Right atrium auricular region (tissue), 2 donors: ENCODE results near the gene NLK. TPM values are rescaled to one million over a fixed set of nuclear protein-coding genes. Genes with fewer than 3 reads are reported as not detected.

Experiments used
- DNase-seq: peaks from one replicate; pipeline ENCODE4 v3.0.0-alpha.2; 2019; ENCODE audit warnings: low spot score
- H3K27ac ChIP-seq, 2 donors: fragments of 200-600 bp; sonication (generic); 1 replicate in 1 of 2; 2 replicates in 1 of 2; pipeline ENCODE4 v1.5.1; 2016 to 2019
- H3K27me3 ChIP-seq, 2 donors: fragments of 200-600 bp; sonication (generic); one replicate each; pipeline versions ENCODE4 v1.5.1 to v1.6.0; 2017 to 2019
- H3K36me3 ChIP-seq: fragments of 200-600 bp; sonication (generic); one replicate; pipeline ENCODE4 v1.5.1; 2016
- H3K4me1 ChIP-seq, 2 donors: fragments of 200-600 bp; sonication (generic); one replicate each; pipeline versions ENCODE4 v1.5.1 to v1.6.0; 2017 to 2019
- H3K4me3 ChIP-seq, 2 donors: fragments of 200-600 bp; sonication (generic); 1 replicate in 1 of 2; 2 replicates in 1 of 2; pipeline ENCODE4 v1.5.1; 2017 to 2019; ENCODE audit warnings: mild to moderate bottlenecking in 1 of 2, moderate library complexity in 1 of 2
- H3K9me3 ChIP-seq, 2 donors: fragments of 200-600 bp; sonication (generic); one replicate each; pipeline ENCODE4 v1.5.1; 2019
- total RNA-seq, 2 donors: library from RNA; depleted of rRNA; stranded (reverse); fragments of >200 nt; gene quantifications; one replicate each; pipeline ENCODE4 v1.1.0, GENCODE V29; 2016
- TF ChIP-seq, protein P1 (sequence below), 2 donors: fragments of 200-600 bp; sonication (generic); IDR thresholded peaks; one replicate each; pipeline ENCODE4 v1.5.1; 2019; ENCODE audit warnings: antibody characterized with exemption in 2 of 2

Gene NLK
- total RNA-seq, 2 donors from 2014 or later: 17.9 to 19.4 TPM

DNA sequence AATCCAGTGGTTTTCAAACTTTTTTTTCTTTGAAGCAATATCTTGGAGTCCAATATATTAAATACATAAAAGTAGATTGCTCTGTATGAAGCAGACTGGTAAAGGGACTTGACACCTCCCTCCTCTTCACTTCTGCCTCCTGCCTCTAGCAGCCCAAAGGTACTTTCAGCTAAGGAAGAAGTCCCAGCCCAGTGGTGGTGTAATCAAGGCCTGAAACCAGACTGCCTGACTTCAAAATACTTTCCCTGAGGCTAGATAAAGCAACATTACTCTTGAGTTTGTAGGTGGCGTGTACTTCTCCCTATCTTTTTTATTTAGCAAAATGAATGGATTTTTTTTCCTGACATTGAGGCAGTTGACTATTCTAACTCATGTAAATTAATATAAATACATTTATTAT lies 154.2 kb downstream of the NLK start:
- no peak overlapping the region for H3K27ac ChIP-seq
- H3K4me1 ChIP-seq: no peaks in the 10 kb centered on the region
- no peaks in the 10 kb centered on the region for H3K27me3 ChIP-seq
- no peaks in the 10 kb centered on the region for H3K9me3 ChIP-seq
- H3K4me3 ChIP-seq: no peak overlapping the region
- peaks cover 22% of the 10 kb centered on the region for H3K36me3 ChIP-seq
- no peak for DNase-seq
- TF ChIP-seq, protein P1, sequence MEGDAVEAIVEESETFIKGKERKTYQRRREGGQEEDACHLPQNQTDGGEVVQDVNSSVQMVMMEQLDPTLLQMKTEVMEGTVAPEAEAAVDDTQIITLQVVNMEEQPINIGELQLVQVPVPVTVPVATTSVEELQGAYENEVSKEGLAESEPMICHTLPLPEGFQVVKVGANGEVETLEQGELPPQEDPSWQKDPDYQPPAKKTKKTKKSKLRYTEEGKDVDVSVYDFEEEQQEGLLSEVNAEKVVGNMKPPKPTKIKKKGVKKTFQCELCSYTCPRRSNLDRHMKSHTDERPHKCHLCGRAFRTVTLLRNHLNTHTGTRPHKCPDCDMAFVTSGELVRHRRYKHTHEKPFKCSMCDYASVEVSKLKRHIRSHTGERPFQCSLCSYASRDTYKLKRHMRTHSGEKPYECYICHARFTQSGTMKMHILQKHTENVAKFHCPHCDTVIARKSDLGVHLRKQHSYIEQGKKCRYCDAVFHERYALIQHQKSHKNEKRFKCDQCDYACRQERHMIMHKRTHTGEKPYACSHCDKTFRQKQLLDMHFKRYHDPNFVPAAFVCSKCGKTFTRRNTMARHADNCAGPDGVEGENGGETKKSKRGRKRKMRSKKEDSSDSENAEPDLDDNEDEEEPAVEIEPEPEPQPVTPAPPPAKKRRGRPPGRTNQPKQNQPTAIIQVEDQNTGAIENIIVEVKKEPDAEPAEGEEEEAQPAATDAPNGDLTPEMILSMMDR (IDR thresholded peaks at IDR 0.05): no peak

DNA sequence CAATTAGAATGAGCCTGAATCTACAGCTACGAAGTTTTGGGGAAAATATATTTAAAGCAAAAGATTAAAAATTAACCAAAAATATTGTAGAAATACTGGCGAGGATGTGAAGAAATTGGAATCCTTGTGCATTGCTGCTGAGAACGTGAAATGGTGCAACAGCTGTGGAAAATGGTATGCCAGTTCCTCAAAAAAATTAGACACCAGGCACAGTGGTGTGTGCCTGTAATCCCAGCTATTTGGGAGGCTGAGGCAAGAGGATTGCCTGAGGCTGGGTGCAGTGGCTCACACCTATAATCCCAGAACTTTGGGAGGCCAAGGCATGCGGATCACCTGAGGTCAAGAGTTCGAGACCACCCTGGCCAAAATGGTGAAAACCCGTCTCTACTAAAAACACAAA lies 156.6 kb downstream of the NLK start:
- no peak for DNase-seq
- no peak overlapping the region for H3K27ac ChIP-seq
- no peaks in the 10 kb centered on the region for H3K9me3 ChIP-seq
- no peak overlapping the region for H3K4me3 ChIP-seq
- TF ChIP-seq, protein P1 (IDR thresholded peaks at IDR 0.05): no peak
- H3K36me3 ChIP-seq: peaks cover 3% of the 10 kb centered on the region
- H3K27me3 ChIP-seq: no peaks in the 10 kb centered on the region
- no peaks in the 10 kb centered on the region for H3K4me1 ChIP-seq

DNA sequence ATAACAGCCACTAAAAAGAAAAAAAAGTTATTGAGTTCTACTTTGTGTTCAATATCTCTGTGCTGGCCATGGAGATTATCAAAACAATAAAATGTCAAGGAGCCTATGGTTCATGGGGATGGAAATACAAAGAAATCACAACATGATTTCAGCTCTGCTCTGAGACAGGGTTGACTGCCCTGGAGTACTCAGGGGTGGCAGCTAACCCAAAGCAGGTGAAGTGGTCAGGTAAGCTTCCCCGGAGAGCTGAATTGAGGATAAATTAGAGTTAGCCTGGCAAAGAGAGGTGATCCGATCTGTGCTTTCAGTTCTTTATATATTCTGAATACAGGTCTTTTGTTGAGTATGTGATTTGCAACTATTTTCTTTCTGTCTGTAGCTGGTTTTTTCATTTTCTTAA lies 157.3 kb downstream of the NLK start:
- no peaks in the 10 kb centered on the region for H3K9me3 ChIP-seq
- DNase-seq: no peak
- H3K27me3 ChIP-seq: no peaks in the 10 kb centered on the region
- no peak overlapping the region for H3K4me3 ChIP-seq
- no peak overlapping the region for H3K27ac ChIP-seq
- TF ChIP-seq, protein P1 (IDR thresholded peaks at IDR 0.05): no peak
- H3K4me1 ChIP-seq: no peaks in the 10 kb centered on the region
- no peaks in the 10 kb centered on the region for H3K36me3 ChIP-seq

DNA sequence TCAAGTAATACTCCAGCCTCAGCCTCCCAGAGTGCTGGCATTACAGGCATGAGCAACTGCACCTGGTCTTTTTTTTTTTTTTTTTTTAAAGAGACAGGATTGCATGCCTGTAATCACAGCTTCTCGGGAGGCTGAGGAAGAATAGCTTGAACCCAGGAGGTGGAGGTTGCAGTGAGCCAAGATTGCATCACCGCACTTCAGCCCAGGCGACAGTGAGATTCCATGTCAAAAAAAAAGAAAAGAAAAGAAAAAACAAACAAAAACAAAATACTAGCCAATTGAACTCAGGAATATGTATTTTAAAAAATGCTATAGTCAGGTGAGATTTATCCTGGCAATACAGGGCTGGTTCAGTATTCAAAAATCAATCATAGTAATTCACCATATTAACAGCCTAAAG lies 158.8 kb downstream of the NLK start:
- Histone ChIP-seq H3K27me3 (no peaks in the 10 kb centered on the region), H3K9me3 (no peaks in the 10 kb centered on the region), H3K36me3 (no peaks in the 10 kb centered on the region), H3K4me1 (no peaks in the 10 kb centered on the region), H3K4me3 (no peak overlapping the region), H3K27ac (no peak overlapping the region)
- TF ChIP-seq, protein P1 (IDR thresholded peaks at IDR 0.05): no peak
- DNase-seq: no peak

DNA sequence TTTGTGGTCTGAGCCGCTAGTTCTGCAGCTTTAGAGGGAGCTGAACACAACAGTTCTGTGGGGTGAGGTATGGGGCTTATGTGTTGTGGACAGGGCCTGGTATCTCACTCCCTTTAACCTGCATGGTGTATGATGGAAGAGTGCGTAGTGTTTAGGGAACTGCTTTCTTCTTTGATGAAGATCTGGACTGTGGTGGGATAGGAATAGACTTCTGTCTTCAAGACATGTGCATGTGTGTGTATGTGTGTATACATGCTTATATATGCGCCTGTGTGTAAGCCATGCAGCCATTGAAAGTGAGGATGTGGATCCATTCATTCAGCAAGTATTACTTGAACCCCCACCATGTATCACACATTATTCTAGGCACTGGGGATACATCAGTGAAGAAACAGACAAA lies 161.8 kb downstream of the NLK start:
- Histone ChIP-seq H3K4me3 (no peak overlapping the region), H3K27ac (no peak overlapping the region), H3K9me3 (no peaks in the 10 kb centered on the region), H3K36me3 (no peaks in the 10 kb centered on the region), H3K27me3 (no peaks in the 10 kb centered on the region), H3K4me1 (no peaks in the 10 kb centered on the region)
- DNase-seq: no peak
- TF ChIP-seq, protein P1 (IDR thresholded peaks at IDR 0.05): no peak

DNA sequence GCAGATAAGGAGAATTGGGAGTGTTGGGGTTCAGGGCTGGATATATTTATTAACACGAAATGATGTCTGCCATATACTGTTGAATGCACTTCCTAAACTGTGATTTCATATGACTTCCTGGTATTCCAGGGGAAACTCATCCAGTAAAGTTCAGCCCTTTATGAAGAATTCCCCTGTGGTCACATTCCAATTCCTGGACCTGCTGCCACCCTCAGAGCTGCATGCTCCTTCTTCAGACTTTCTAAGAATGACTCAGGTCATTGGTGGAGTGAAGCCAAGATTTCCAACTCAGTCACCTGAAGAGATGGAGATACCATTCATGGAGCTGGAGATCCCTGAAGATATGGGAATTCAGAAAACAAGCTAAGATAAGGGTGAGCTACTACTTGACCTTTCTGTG lies 162.3 kb downstream of the NLK start:
- H3K4me3 ChIP-seq: no peak overlapping the region
- TF ChIP-seq, protein P1 (IDR thresholded peaks at IDR 0.05): no peak
- no peak overlapping the region for H3K27ac ChIP-seq
- DNase-seq: no peak
- no peaks in the 10 kb centered on the region for H3K9me3 ChIP-seq
- H3K27me3 ChIP-seq: no peaks in the 10 kb centered on the region
- H3K4me1 ChIP-seq: no peaks in the 10 kb centered on the region
- H3K36me3 ChIP-seq: no peaks in the 10 kb centered on the region
